Hematopoietic multipotent progenitor cell treated with erythropoietin and hydrocortisone succinate and interleukin-3 and kit ligand, for 4 days (in vitro differentiated cells): Measurements from ENCODE around the gene FNDC7.
A peak's percentile ranks its signal among the peaks of the same experiment; 100 is the strongest.
"Not testable (repeated sequence)": the region's sequence is repeated elsewhere in the genome, so short reads cannot be mapped to it uniquely, and the experiment has no call there.

Experiments used
- DNase-seq: peaks from one replicate; pipeline ENCODE4 v3.0.0-alpha.2; 2015

The FNDC7 gene

DNA sequence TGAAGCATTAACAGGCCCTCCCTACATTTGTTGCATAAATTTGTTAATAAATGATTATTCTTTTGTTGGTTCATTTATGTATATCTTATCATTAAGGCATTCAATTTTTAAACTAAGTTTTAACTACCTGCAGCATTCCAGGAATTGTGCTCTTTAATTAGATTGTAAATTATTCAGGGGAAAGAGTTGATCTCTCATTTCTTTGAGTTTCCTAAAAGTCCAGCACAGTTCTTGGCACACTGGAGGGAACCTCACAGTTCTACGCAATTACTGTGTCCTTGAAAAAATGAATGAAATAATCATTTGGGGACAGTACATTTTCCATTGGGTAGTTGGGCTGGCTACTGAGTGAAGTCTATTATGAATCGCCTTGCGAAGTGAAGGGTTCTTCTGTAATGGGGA lies 33.3 kb downstream of the FNDC7 start:
- no peak for DNase-seq

DNA sequence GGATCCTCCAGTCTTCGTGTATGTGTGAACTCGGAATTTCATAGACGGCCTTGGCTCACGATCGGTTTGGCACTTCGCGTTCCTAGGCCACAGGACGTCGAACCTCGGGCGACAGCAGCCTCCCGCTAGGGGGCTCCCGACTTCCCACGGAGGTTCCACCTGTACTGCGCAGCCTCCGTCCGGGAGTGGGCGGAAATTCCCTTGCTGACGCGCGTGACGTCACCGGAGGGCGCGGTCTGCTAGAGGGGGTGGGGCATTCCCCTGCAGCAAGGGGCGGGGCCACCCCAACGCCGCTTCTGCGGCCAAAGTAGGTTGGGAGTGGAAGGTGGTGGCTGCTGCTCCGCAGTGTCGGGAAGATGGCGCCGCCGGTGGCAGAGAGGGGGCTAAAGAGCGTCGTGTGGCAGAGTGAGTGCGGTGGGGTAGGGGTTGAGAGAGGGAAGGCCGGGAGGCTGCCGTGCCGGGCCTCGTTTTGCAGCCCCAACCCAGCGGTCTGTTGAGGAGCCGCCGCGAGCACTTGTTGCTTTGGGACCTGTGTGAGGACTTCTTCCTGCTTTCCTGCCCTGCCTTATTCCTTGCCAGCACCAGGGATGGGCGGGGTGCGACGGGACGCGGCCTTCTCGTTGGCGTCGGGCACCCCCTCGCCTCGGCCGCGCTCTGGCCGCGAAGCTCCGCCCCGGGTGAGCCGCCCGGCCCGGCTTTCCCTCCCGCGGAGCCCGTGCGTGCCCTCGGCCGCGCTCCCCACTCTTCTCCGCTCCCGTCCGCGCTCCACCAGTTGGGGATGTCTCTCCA lies 33.9 kb downstream of the FNDC7 start, which contains the start of gene STXBP3:
STXBP3 (plus strand) TSS at position 293 of the 789 bp plus-strand sequence; CDS start at position 357, 64 bp downstream.
- DNase-seq: peak; percentile 99

DNA sequence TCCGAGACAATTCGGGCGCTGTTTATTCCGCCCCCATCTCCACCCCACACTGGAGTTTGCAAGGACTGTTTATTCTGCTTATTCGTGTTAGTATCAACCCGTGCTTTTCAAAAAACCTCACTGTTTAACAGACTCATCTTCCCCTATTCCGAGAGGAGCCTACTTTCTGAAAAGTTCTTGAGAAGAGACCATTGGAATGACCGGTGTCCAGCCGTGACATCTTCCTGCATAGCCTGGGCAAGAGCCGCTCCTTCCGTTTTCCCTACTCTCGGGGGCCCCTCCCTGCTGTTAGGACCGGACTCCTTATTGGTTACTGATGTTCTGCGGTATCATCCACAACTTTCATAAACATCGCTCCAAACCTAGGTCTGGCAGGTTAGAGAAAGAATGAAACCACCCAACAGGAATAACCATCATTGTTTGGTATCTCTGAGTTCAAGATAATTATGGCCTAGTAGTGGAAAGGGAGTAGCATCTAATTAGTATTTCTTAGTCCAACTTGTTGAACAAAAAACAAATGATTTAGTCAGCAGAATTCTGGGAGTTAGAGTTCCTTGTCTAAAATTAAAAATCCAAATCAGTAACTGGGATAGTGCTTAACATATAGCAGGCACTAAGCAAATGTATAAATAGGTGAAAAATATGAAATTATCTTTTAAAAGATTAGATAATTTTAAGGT lies 34.6 kb downstream of the FNDC7 start:
- peak; percentile 93 for DNase-seq

DNA sequence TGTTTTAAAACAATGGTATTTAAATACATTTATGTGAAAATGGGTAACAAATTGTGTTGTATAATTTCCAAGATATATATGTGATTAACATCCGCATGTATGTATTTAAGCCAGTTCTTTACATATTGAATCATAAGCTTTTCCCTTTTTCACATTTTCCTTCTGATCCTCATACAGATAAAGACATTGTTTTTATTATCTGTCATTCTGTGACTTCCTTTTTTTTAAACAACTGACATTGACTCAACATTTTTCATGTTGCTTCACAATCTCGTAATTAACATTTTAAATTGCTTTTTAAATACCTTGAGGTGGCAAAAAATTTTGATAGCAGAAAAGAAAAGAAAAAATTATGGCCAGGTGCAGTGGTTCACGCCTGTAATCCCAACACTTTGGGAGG lies 35.2 kb downstream of the FNDC7 start:
- peak; percentile 64 for DNase-seq

DNA sequence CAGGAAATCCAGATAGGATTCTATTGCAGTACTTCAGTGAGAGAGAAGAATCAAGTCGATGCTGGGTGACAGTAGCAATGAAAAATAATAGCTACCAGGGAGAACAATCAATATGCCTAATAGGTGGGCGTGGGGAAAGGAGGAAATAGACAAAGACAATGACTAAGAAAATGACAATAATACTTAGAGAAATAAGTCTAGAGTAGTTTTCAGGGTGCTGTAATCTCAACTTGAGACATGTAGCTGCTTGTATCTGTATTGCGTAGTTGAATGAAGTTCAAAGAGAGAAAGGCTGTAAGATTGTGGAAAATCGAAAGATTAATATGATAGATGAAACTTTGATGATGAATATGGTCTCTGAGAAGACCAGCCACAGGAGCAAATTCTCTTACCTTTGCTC lies 36.4 kb downstream of the FNDC7 start:
- DNase-seq: no peak

DNA sequence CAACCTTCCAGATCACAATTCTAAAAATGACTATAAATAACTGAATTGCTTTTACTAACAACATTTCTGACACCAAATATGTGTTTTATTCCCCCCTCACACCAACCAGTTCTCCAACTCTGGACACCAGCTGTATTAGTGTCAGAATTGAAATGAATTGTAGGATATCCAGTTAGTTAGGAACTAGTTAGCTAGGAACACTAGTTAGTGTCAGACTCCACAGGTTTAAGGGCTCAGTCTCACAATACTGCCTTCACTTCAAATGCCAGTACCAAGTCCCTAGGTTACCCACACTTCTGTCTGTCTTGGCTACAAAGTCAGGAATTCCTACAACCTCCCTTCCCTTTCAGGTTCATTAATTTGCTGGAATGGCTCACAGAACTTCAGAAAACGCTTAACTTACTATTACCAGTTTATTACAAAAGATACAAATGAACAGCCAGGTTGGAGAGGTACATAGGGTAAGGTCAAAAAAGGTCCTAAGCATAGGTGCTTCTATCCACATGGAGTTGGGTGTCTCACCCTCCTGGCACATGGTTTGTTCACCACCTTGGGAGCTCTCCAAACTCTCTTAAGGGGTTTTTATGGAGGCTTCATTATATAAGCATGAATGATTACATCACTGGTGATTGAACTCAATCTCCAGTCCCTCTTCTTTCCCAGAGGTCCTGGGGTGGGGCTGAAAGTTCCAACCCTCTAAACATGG lies 37.9 kb downstream of the FNDC7 start:
- no peak for DNase-seq

DNA sequence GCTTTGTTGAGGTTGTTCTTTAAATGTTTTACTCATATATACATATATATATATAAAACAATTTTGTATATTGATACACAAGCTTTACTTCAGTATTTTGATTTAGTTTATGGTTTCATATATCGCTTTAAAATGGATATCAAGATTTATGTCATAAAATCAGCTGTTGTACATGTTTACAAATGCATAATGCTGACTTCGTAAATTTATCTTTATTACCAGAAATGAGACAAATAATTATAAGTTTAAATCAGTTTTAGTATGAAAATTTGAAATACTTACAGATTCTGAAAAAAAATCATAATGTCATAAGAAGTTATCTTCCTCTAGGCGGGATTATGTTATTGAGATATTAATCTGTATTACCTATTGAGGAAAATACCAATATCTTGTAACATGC lies 40.7 kb downstream of the FNDC7 start:
- no peak for DNase-seq

DNA sequence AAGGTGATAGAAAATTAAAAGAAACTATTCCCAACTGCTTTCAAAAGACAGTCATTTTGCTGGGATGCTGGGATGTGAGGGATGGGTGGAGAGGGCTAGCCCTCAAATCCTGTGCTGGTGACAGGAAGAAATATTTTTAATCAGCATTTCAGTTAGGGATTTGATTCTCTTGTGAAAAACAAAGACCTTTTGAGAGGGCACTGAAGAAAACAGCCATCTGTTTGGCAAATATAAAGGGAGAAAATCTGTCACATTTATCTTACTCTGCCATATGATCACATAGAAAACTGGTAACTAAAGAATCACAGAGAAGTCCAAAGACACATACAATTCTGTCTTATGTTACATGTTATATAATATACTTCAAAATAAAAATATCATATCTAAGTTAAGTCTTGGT lies 46.1 kb downstream of the FNDC7 start:
- DNase-seq: no peak

DNA sequence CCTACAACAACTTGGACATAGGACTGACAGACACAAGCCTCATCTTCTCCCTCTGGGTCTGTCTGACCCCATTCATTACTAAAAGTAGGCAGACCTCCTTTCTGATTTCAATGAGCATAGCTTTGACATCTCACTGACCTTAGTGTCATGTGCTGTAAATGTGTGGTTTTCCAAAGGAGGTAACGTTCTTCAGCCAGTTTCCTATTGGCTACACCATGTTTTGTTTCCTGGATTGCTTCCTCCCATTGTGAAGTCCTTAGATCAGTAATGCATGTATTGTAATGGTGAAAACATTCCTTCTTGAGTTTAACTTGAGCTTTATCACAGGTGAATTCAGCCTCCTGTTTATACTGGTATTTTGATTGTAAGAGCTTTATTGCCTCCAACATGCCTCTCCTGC lies 54.4 kb downstream of the FNDC7 start:
- no peak for DNase-seq

DNA sequence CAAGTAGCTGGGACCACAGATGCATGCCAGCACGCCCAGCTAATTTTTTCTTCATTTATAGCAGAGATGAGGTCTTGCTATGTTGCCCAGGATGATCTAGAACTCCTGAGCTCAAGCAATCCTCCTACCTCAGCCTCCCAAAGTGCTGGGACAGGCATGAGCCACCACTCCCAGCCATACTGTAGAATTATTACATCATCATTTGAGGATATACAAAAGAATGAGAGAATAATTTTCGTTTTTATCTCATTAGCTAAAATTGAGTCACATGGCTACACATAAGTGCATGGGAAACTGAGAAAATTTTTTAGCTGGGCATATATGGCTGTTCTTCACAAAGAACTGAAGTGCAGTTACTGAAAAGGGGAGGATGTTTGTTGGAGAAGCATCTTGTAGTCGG lies 55.0 kb downstream of the FNDC7 start:
- no peak for DNase-seq

DNA sequence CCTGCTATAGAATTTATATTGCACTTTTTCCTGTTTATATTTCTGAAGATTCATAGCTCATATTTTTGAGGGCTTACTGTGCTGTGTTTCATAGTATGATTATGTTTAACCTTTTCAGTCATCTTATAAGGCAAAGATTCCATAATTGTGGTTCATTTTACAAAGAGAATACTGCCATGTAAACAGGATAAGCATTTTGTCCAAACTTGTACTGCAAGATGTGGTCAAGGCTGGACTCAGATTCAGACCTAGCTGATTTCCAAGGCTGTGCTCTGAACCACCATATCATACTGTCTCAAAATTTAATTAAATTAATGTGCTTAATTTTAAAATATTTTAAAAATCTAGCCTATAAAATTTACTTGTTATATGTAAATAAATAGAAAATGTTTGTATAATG lies 65.1 kb downstream of the FNDC7 start:
- DNase-seq: no peak

DNA sequence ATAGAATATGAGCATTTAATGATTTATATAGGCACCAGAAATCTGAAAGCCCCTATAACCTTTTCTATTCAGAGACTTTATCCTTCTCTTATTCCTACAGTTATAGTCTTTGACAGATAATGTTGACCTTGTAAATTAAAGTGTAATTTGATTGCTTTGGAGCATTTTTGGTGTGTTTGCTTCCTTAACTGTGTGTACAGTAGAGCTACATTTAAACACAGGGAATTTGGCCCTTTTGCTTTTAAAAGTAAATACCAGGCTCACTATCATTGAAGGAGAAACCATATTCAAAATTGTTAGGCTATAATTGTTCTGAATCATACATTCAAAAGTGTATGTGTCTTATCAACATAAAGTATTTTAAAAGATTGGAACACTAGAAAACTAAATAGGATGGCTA lies 66.7 kb downstream of the FNDC7 start:
- no peak for DNase-seq

DNA sequence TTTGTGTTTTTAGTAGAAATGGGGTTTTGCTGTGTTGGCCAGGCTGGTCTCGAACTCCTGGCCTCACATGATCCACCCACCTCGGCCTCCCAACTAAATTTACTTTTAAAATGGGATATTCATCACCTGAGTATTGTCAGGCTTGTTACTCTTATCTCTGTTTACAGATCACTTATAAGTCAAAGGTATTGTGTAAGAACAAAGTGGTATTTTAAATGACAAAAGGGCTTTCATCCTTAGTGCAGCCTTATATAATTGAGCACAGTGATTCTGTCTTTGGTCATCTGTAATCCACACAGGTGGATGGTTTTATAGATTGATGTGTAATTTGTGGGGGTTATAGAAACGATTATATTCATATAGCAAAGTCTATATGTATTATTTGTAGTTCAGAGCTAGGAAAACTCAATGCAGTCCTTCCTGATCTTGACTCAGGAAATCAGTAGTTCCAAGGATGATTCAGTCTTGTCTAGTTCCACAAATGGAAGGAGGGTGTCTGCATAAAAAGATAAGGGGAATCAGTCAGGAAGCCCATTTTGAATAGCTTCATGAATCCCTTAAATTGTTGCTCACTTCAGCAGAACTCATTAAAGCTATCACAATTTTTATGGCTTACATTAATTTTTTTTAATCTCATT lies 68.3 kb downstream of the FNDC7 start:
- peak; percentile 53 for DNase-seq

DNA sequence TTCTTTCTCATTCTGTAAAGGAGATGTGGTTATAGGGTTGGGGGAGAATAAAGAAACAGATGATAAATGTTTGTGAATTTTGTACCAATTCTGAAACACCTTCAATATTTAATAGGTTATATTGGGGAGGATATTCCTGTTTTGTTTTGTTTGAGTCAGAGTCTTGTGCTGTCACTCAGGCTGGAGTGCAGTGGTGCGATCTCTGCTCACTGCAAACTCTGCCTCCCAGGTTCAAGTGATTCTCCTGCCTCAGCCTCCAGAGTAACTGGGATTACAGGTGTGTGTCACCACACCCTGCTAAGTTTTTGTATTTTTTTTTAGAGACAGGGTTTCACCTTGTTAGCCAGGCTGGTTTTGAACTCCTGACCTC lies 68.9 kb downstream of the FNDC7 start:
- not testable (repeated sequence) for DNase-seq

DNA sequence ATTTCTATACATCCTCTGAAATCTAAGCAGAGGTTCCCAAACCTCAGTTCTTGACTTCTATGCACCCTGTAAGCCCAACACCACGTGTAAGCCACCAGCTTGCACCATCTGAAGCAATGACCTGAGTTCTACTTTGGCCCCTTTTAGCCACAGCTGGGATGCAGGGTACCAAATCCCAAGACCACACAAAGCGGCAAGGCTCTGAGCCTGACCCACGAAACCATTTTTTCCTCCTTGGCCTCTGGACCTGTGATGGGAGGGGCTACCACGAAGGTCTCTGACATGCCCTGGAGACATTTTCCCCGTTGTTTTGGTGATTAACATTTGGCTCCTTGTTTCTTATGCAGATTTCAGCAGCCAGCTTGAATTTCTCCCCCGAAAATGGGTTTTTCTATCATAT lies 72.6 kb downstream of the FNDC7 start:
- no peak for DNase-seq

DNA sequence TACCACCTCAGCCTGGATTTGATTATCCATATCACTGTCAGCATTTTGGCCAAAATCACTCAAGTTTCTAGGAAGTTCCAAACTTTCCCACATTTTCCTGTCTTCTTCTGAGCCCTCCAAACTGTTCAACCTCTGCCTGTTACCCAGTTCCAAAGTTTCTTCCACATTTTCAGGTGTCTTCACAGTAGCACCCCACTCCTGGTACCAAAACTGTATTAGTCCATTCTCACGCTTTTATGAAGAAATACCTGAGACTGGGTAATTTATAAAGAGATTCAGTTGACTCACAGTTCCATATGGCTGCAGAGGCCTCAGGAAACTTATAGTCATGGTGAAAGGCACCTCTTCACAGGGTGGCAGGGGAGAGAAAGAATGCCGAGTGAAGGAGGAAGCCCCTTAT lies 73.2 kb downstream of the FNDC7 start:
- no peak for DNase-seq

DNA sequence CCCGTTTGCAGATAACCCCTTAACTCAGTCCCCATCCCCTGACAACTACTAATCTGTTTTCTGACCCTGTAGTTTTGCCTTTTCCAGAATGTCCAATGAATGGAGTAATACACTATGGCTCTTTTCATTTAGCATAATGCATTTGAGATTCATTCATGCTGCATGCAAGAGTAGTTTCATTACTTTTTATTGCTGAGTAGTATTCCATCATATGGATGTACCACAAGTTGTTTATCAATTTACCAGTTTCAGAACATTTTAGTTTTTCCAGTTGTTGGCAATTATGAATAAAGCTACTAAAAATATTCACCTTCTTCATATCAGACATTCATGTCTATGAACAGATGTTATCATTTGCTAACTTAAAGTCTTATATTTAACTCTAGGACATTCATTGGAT lies 79.1 kb downstream of the FNDC7 start:
- DNase-seq: no peak
